B cell (primary cell): ENCODE data around the gene SLC28A3. TPM values are rescaled to one million over a fixed set of nuclear protein-coding genes. Genes with fewer than 3 reads are reported as not detected.

Experiments
- ATAC-seq: fragments of 200-7000 bp; cut with Tn5 transposase; one replicate; pipeline ENCODE4 v1.10.0; 2021; ENCODE audit warnings: low read depth, mild to moderate bottlenecking, moderate number of reproducible peaks, moderate library complexity
- CTCF ChIA-PET: fragments of 350-600 bp; sonication (Branson Sonifier 250); formaldehyde crosslinking; loops from one replicate; lab custom pipeline; 2021; ENCODE audit warnings: antibody characterized with exemption, inconsistent platforms; lab: Charles Lee
- POLR2A ChIA-PET: fragments of 350-600 bp; sonication (Branson Sonifier 250); formaldehyde crosslinking; loops from one replicate; lab custom pipeline; 2021; ENCODE audit warnings: antibody characterized with exemption; lab: Charles Lee
- DNase-seq: peaks from one replicate; pipeline ENCODE4 v3.0.0; 2013
- H2AFZ ChIP-seq: 2 replicates; pipeline ENCODE4 v1.6.1; 2012; ENCODE audit warnings: mild to moderate bottlenecking, low read depth, low read length; ENCODE audit not compliant: insufficient read depth, poor library complexity, severe bottlenecking
- H3K27ac ChIP-seq, 2 donors: 1 replicate in 1 of 2; 2 replicates in 1 of 2; pipeline ENCODE4 v1.5.1; 2012 to 2013; ENCODE audit warnings: low read length in 2 of 2, mild to moderate bottlenecking in 2 of 2, moderate library complexity in 1 of 2
- H3K27me3 ChIP-seq, 4 experiments: fragments of 200-600 bp in 1 of 4; sonication (generic) in 1 of 4; replicated peaks in 1 of 4; 1 replicate in 2 of 4; 2 replicates in 2 of 4; pipeline versions ENCODE4 v1.6.1 to v1.7.0; 2013 to 2016; ENCODE audit warnings: low read length in 3 of 4, mild to moderate bottlenecking in 2 of 4, mixed read lengths in 1 of 4, moderate library complexity in 1 of 4; ENCODE audit not compliant: insufficient read depth in 4 of 4, control insufficient read depth in 3 of 4; ENCODE audit errors: control extremely low read depth in 1 of 4
- H3K36me3 ChIP-seq, 2 experiments: replicated peaks in 1 of 2; 1 replicate in 1 of 2; 2 replicates in 1 of 2; pipeline versions ENCODE4 v1.6.1 to v1.7.1; 2013; ENCODE audit warnings: low read length in 1 of 2; ENCODE audit not compliant: insufficient read depth in 2 of 2, control insufficient read depth in 1 of 2; ENCODE audit errors: control extremely low read depth in 1 of 2, extremely low read depth in 1 of 2
- H3K4me1 ChIP-seq, 2 donors: fragments of 200-600 bp in 1 of 2; sonication (generic) in 1 of 2; 1 replicate in 1 of 2; 2 replicates in 1 of 2; pipeline versions ENCODE4 v1.5.1 to v1.6.1; 2013 to 2017; ENCODE audit warnings: low read length in 2 of 2; ENCODE audit not compliant: control insufficient read depth in 2 of 2, insufficient read depth in 2 of 2
- H3K4me2 ChIP-seq: replicated peaks from 2 replicates; pipeline ENCODE3; 2012; ENCODE audit warnings: mild to moderate bottlenecking, low read depth, low read length; ENCODE audit not compliant: poor library complexity, severe bottlenecking
- H3K4me3 ChIP-seq, 5 experiments: fragments of 200-600 bp in 1 of 5; sonication (generic) in 1 of 5; 1 replicate in 3 of 5; 2 replicates in 2 of 5; pipeline versions ENCODE4 v1.5.1 to v1.7.0; 2011 to 2016; ENCODE audit warnings: low read length in 4 of 5, mild to moderate bottlenecking in 4 of 5, low read depth in 2 of 5, control low read depth in 1 of 5, moderate library complexity in 1 of 5; ENCODE audit not compliant: insufficient read depth in 1 of 5; ENCODE audit errors: control extremely low read depth in 1 of 5, extremely low read depth in 1 of 5
- H3K79me2 ChIP-seq: fragments of 200-600 bp; sonication (generic); one replicate; pipeline ENCODE4 v1.6.0; 2016; ENCODE audit warnings: low read length; ENCODE audit not compliant: control insufficient read depth, insufficient read depth
- H3K9ac ChIP-seq: fragments of 200-600 bp; sonication (generic); 2 replicates; pipeline ENCODE4 v1.6.1; 2017; ENCODE audit warnings: mild to moderate bottlenecking, low read length, moderate library complexity
- H3K9me3 ChIP-seq, 3 donors: one replicate each; pipeline versions ENCODE4 v1.6.1 to v1.7.1; 2013; ENCODE audit warnings: low read length in 2 of 3; ENCODE audit not compliant: control insufficient read depth in 2 of 3, insufficient read depth in 1 of 3; ENCODE audit errors: control extremely low read depth in 1 of 3
- H4K20me1 ChIP-seq: 2 replicates; pipeline ENCODE4 v1.6.0; 2012; ENCODE audit warnings: mild to moderate bottlenecking, low read length; ENCODE audit not compliant: insufficient read depth, control insufficient read depth, poor library complexity, severe bottlenecking
- H3K27ac Mint-ChIP-seq: one replicate; pipeline ENCODE4 v1.8.0; 2021; ENCODE audit warnings: mixed read lengths
- H3K27me3 Mint-ChIP-seq: one replicate; pipeline ENCODE4 v1.8.0; 2021; ENCODE audit warnings: mixed read lengths
- H3K4me1 Mint-ChIP-seq: one replicate; pipeline ENCODE4 v1.8.0; 2021; ENCODE audit warnings: mixed read lengths
- H3K4me3 Mint-ChIP-seq: one replicate; pipeline ENCODE4 v1.8.0; 2021; ENCODE audit warnings: mixed read lengths
- H3K9me3 Mint-ChIP-seq: one replicate; pipeline ENCODE4 v1.8.0; 2022; ENCODE audit warnings: mixed read lengths; ENCODE audit not compliant: insufficient read depth
- CTCF ChIP-seq: fragments of 200-600 bp; IDR thresholded peaks from one replicate; pipeline ENCODE4 v1.8.0; 2022; ENCODE audit warnings: antibody characterized with exemption, mild to moderate bottlenecking
- EZH2 ChIP-seq: IDR thresholded peaks from 2 replicates; pipeline ENCODE4 v1.6.1; 2012; ENCODE audit warnings: borderline replicate concordance, low read depth, mild to moderate bottlenecking, moderate library complexity, low read length; ENCODE audit not compliant: insufficient read depth, poor library complexity, severe bottlenecking
- WGBS: methylation state at CpG from one replicate; pipeline ENCODE4 v1.1.5; 2013; ENCODE audit warnings: missing lambda C conversion rate; ENCODE audit not compliant: insufficient coverage; 5-methylcytosine and 5-hydroxymethylcytosine counted together
- intact Hi-C: fragments of 100-400 bp; cut with micrococcal nuclease; formaldehyde crosslinking; loops from one replicate; pipeline ENCODE4 v1.10.0; 2022
- polyA plus RNA-seq: library from polyadenylated mRNA; depleted of rRNA; stranded (reverse); fragments of >200 nt; gene quantifications from 2 replicates; pipeline ENCODE4 v1.2.3, GENCODE V29; 2012
- total RNA-seq, 2 donors: library from RNA; stranded (reverse); fragments of 120-200 nt in 1 of 2; gene quantifications; 1 replicate in 1 of 2; 2 replicates in 1 of 2; pipeline versions ENCODE4 v1.2.3 to v1.2.4, GENCODE V29; 2013 to 2022

Gene SLC28A3
- total and polyA plus RNA-seq, 2 donors (not counting 1 experiment from before 2014, with no cell fraction given), result not detected

GRCh38 chr9:84343111-84343521, 2.6 kb upstream of the SLC28A3 start:
- no peak overlapping the region for H3K27ac Mint-ChIP-seq
- intact Hi-C loops, result no loop called here

GRCh38 chr9:84339962-84340361, 596 bp downstream of the SLC28A3 start:
- intact Hi-C loops, result no loop called here
- Mint-ChIP-seq H3K27ac (no peak overlapping the region), H3K4me3 (no peak overlapping the region)

More at GRCh38 chr9:84343111-84343521, 2.6 kb upstream of the SLC28A3 start:
- H3K27me3 Mint-ChIP-seq, result peaks cover 7% of the 10 kb centered on the region
- no peak overlapping the region for H3K4me3 ChIP-seq
- H3K27ac ChIP-seq, result no peak overlapping the region
- no peaks in the 10 kb centered on the region for H3K4me1 Mint-ChIP-seq
- H3K4me1 ChIP-seq, result no peaks in the 10 kb centered on the region
- no peaks in the 10 kb centered on the region for H4K20me1 ChIP-seq
- H3K27me3 ChIP-seq, result no peaks in the 10 kb centered on the region
- no peak for ATAC-seq
- ChIA-PET CTCF (no interaction called here), POLR2A (no interaction called here)
- no peaks in the 10 kb centered on the region for H3K9me3 Mint-ChIP-seq
- H3K9me3 ChIP-seq, result no peaks in the 10 kb centered on the region
- H3K4me2 ChIP-seq, result no peak overlapping the region
- H3K36me3 ChIP-seq, result no peaks in the 10 kb centered on the region
- no peak overlapping the region for H3K4me3 Mint-ChIP-seq
- no peak for DNase-seq
- WGBS, result 81% methylated on average over 2 of the region's 6 CpGs
- no peak overlapping the region for H3K9ac ChIP-seq
- no peak for TF ChIP-seq EZH2
- TF ChIP-seq CTCF, result no peak
- no peak overlapping the region for H2AFZ ChIP-seq
- H3K79me2 ChIP-seq, result no peaks in the 10 kb centered on the region

More at GRCh38 chr9:84339962-84340361, 596 bp downstream of the SLC28A3 start:
- no peak for ATAC-seq
- Histone ChIP-seq H3K27me3 (no peaks in the 10 kb centered on the region), H3K4me1 (no peaks in the 10 kb centered on the region), H3K79me2 (no peaks in the 10 kb centered on the region), H3K4me3 (no peak overlapping the region), H3K27ac (no peak overlapping the region), H3K9me3 (no peaks in the 10 kb centered on the region), H3K36me3 (no peaks in the 10 kb centered on the region), H3K4me2 (no peak overlapping the region), H3K9ac (no peak overlapping the region), H4K20me1 (no peaks in the 10 kb centered on the region), H2AFZ (no peak overlapping the region)
- H3K4me1 Mint-ChIP-seq, result no peaks in the 10 kb centered on the region
- no peaks in the 10 kb centered on the region for H3K9me3 Mint-ChIP-seq
- ChIA-PET POLR2A (no interaction called here), CTCF (interaction anchor here (0.5 kb wide), 1 partner anchor 795 kb away, joined by 3 read pairs; no protein-coding TSS in a partner anchor)
- WGBS, result 71% methylated on average over 4 of the region's 4 CpGs
- no peak for TF ChIP-seq EZH2
- TF ChIP-seq CTCF, result no peak
- H3K27me3 Mint-ChIP-seq, result peaks cover 11% of the 10 kb centered on the region
- no peak for DNase-seq
